22Rv1 (cell line): Measurements from ENCODE around the gene APC2.

Experiments
- H3K27ac ChIP-seq: fragments of 450-650 bp; 2 replicates; pipeline ENCODE4 v1.5.1; 2017
- ZFX ChIP-seq: fragments of 450-650 bp; IDR thresholded peaks from 2 replicates; pipeline ENCODE4 v1.6.1; 2017; ENCODE audit warnings: antibody characterized with exemption, borderline replicate concordance
- TF ChIP-seq, protein P1 (sequence below): fragments of 450-650 bp; IDR thresholded peaks from 2 replicates; pipeline ENCODE4 v1.5.1; 2017; ENCODE audit warnings: mild to moderate bottlenecking

Gene APC2

DNA sequence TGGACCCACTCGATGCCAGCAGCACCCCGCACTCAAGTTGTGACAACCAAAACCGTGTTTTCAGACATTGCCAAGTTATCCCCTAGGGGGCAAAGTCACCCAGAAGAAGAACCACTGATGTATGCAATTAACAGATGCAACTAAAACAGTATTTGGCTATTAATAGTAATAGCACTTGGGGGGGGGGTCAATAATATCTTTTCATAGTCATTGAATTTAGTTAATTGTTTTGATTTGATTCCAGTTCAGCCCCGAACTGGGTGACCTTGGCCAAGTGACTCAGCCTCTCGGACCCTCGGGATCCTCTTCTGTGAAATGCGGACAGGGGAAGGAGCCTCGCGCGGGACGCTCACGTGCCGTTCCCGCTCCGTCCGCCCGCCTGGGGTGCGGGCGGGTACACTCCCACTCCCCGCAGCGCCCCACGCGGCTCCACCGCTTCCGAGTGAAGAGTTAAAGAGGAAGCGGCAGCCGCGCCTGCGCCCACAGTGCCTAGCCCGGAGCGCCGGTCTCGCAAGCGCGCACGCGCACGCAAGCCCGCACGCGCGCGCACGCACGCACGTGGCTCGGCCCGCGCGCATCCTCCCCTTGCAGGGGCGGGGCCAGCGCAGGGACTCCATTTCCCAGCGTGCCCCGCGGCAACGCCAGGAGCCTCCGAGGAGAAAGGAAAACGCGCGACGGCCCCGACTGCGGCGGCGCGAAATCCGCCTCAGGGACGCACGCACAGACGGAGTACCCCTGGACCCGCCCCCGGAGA lies 43.0 kb upstream of the APC2 start:
- peak overlapping the region; percentile 98 for H3K27ac ChIP-seq
- no peak for TF ChIP-seq ZFX
- TF ChIP-seq, protein P1, sequence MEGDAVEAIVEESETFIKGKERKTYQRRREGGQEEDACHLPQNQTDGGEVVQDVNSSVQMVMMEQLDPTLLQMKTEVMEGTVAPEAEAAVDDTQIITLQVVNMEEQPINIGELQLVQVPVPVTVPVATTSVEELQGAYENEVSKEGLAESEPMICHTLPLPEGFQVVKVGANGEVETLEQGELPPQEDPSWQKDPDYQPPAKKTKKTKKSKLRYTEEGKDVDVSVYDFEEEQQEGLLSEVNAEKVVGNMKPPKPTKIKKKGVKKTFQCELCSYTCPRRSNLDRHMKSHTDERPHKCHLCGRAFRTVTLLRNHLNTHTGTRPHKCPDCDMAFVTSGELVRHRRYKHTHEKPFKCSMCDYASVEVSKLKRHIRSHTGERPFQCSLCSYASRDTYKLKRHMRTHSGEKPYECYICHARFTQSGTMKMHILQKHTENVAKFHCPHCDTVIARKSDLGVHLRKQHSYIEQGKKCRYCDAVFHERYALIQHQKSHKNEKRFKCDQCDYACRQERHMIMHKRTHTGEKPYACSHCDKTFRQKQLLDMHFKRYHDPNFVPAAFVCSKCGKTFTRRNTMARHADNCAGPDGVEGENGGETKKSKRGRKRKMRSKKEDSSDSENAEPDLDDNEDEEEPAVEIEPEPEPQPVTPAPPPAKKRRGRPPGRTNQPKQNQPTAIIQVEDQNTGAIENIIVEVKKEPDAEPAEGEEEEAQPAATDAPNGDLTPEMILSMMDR: peak; percentile 62

DNA sequence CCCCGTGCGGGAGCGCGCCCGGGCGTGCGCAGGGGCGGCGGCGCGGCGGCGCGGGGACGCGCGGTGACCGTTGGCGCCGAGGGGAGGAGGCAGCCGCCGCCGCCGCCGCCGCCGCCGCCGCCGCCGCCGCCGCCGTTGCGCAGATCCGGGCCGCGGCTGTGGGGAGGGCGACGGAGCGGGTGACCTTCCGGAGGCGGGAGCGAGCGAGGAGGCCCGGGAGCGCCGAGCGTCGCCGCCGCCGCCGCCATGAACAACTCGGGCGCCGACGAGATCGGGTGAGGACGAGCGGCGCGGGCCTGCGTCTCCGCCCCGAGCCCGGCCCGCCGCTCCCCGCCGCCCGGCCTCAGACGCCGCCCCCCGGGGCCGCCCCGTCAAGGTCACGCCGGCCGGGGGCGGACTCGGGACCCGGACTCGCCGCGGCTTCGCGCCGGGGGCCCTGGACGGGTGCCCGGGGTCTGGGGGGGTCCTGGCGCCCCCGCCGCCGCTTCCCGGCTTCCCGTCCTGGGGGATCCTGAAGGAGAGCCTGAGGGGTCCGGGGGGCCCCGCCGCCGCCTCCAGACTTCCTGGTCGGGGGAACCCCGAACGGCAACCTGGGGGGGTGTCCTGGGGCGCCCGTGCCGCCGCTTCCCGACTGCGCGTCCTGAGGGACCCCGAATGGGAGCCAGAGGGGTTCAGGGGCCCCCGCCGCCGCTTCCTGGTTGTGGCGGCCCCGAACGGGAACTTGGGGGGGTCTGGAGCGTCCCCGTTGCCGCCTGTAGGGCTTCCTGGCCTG lies 42.2 kb upstream of the APC2 start, which contains the start of gene DAZAP1:
TSS of gene DAZAP1 (plus strand) at position 59 of the 772 bp plus-strand sequence. CDS start at position 247, 188 bp downstream.
- no peak for TF ChIP-seq ZFX
- TF ChIP-seq, protein P1: no peak
- H3K27ac ChIP-seq: peak within 1 kb of the TSS; percentile 98

- TF ChIP-seq, protein P1: no peak
- no peak for TF ChIP-seq ZFX
- H3K27ac ChIP-seq: peak overlapping the region; percentile 98
Measured at GRCh38 chr19:1408300-1409203, 41.4 kb upstream of the APC2 start.

DNA sequence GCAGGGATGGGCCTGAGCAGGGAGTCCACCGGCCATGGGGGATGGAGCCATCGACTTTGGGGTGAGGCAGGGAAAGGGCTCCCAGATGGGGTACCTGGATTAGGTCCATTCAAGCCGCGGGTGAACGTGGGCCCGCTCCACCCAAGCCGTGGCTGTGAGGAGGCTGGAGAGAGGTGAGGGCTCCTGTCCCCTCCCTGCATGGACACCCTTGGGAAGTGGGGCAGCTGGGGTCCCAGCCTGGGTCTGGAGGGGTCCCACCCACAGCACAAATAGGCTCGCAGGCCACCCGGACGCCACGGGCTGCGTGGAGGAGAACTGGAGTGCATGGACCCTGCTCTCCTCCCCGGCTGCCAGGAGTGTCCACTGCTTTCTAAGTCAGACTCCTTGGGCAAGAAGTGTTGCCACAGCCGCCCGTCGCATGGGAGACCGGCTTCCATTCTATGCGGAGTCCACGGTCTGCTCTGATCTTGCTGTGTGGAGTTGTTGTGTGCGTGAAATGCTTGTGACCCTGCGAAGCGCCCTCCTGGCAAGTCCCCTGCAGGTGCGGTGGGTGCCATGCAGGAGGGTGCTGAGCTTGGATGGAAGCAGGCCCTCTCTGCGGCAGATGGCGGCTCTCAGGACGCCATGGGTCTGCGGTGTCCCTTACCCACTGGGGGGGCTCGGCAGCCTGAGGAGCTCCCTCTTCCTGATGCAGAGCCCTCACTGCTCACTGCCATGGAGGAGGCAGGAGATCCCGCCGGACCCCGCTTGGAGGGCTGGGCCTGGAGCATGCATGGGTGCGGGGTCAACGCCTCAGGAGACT lies 40.5 kb upstream of the APC2 start:
- TF ChIP-seq, protein P1: no peak
- TF ChIP-seq ZFX: no peak
- H3K27ac ChIP-seq: peak overlapping the region; percentile 98

- peak overlapping the region; percentile 98 for H3K27ac ChIP-seq
- TF ChIP-seq ZFX: no peak
- TF ChIP-seq, protein P1: no peak
Measured at GRCh38 chr19:1410136-1410786, 39.7 kb upstream of the APC2 start.

DNA sequence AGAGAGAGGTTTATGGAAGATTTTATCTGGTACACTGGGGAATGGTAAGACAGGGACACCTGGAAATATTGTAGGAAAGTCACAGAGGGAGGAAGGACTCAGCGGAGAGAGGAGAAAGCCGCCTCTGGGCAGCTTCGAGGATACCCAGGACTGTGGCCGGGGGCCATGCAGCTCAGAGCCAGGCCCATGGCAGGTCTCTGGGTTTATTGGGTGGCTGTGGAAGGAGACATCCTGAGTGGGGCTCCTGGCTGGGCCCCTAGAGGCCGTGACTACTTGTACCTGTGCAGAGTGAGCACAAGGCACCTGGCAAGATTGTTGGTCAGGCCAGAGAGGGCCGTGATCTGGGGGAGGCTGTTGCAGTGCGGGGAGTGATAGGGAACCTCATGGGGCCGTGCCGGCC lies 39.1 kb upstream of the APC2 start:
- no peak for TF ChIP-seq ZFX
- TF ChIP-seq, protein P1: no peak
- H3K27ac ChIP-seq: peak overlapping the region; percentile 98
